Right lobe of liver (tissue), 4 donors: ENCODE data around the gene PSMC4.

Experiments
- POLR2A ChIP-seq: fragments of 450-650 bp; IDR thresholded peaks from one replicate; pipeline ENCODE4 v1.6.1; 2017; ENCODE audit warnings: antibody characterized with exemption, mild to moderate bottlenecking
- TF ChIP-seq, protein P1 (sequence below), 4 donors: fragments of 200-600 bp in 3 of 4; fragments of 450-650 bp in 1 of 4; IDR thresholded peaks; one replicate each; pipeline versions ENCODE4 v1.5.1 to v1.8.0; 2016 to 2022; ENCODE audit warnings: antibody characterized with exemption in 4 of 4, mild to moderate bottlenecking in 2 of 4
- donor health status: DM: no; HTN: no; CAD: no.
- donor health status: DM: no; HTN: no; CAD: no.
- donor health status: DM: no; HTN: yes; CAD: no.

DNA sequence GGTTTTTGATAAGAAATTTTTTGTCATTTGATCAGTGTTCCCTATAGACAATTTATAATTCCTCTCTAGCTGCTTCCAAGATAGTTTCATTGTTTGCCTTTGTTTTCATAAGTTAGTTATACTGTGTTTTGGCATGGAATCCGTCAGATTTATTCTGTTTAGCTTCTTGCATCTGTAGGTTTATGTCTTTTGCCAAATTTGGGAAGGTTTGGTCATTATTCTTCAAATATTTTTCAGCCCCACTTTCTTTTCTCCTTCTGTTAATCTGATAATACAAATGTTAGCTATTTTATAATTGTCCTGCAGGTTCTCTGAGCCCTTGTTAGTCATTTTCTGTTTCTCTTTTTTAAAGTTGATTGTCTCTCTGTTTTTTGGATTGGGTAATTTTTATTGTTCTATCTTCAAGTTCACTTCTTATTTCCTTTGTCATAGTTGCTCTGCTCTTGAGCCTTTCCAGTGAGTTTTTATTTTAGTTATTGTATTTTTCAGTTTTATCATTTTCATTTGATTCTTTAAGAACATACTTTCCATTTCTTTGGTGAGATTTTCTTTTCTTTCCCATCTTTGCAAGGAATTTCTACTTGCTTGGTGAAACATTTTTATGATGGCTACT is 30.6 kb upstream of the PSMC4 start:
- TF ChIP-seq, protein P1, sequence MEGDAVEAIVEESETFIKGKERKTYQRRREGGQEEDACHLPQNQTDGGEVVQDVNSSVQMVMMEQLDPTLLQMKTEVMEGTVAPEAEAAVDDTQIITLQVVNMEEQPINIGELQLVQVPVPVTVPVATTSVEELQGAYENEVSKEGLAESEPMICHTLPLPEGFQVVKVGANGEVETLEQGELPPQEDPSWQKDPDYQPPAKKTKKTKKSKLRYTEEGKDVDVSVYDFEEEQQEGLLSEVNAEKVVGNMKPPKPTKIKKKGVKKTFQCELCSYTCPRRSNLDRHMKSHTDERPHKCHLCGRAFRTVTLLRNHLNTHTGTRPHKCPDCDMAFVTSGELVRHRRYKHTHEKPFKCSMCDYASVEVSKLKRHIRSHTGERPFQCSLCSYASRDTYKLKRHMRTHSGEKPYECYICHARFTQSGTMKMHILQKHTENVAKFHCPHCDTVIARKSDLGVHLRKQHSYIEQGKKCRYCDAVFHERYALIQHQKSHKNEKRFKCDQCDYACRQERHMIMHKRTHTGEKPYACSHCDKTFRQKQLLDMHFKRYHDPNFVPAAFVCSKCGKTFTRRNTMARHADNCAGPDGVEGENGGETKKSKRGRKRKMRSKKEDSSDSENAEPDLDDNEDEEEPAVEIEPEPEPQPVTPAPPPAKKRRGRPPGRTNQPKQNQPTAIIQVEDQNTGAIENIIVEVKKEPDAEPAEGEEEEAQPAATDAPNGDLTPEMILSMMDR (IDR thresholded peaks at IDR 0.05) = no peak
- no peak for TF ChIP-seq POLR2A
